Dendritic cell treated with granulocyte-macrophage colony-stimulating factor and Interleukin-4, amounts not matched to agents 40 ng/mL and 50 ng/mL, for 4 days (primary cell): ENCODE measurements around the gene TWIST2.

Source experiments
- H3K27ac Mint-ChIP-seq: one replicate; pipeline ENCODE4 v1.8.0; 2022; ENCODE audit warnings: mild to moderate bottlenecking, mixed read lengths
- H3K27me3 Mint-ChIP-seq: one replicate; pipeline ENCODE4 v1.8.0; 2022; ENCODE audit warnings: mild to moderate bottlenecking, mixed read lengths
- H3K36me3 Mint-ChIP-seq: one replicate; pipeline ENCODE4 v1.8.0; 2022; ENCODE audit warnings: low read depth, mixed read lengths
- H3K4me1 Mint-ChIP-seq: one replicate; pipeline ENCODE4 v1.8.0; 2022; ENCODE audit warnings: low read depth, mixed read lengths
- H3K4me3 Mint-ChIP-seq: one replicate; pipeline ENCODE4 v1.8.0; 2022; ENCODE audit warnings: mild to moderate bottlenecking, moderate library complexity, mixed read lengths
- H3K9me3 Mint-ChIP-seq: one replicate; pipeline ENCODE4 v1.8.0; 2022; ENCODE audit warnings: mixed read lengths
- intact Hi-C: fragments of 100-400 bp; cut with micrococcal nuclease; formaldehyde crosslinking; loops from one replicate; pipeline ENCODE4 v1.15.0; 2022

Gene TWIST2

DNA sequence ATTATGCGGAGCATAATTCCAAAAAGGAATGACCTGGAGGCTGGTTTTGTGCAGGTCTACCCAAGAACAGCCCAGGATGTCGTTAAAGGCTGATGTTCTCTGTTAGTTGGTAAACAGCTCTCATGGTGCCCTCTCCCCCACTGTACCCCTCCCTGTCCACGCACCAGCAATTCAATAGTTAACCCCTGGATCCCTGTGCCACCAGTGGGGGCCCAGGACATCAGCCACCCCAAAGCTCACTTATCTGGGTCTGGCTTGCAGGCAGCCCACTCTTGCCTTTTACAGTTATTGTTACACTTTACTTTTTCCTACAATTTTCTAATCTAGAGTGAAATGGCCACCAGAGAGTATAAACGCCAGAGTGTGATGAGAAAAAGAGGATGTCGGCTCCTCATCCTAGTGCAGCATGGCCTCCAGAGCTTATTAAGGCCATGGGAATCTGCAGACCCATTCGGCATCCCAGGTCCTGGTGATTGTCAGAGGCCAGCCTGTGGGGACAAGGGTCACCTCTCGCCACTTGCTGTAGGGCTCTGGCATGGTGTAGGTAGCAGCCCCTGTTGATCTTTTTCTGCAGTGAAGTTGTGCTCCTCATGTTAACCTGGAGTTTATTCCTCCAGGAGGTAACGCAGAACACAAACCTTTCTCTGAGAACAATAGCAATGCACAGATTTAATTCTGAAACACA, 30.3 kb downstream of the TWIST2 start:
- peaks cover 10% of the 10 kb centered on the region for H3K27me3 Mint-ChIP-seq

DNA sequence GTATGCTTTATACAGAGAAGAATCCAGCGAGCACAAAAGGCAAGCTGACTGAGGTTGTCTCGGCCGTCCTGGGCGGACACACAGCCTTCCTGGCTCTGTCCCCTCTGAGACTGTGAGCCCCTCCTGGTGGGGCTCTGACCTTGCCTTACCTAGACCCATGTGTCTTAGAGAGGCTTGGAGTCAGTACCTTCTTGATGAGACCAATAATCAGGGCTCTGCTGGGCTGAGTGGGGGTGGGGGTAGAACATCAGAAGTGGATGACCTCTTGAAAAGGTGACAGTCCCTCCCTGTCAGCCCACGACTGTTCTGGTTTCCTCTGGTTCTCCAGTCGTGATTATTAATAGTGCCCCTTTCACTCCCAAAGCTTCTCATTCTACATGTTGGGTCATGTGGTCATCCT, 31.2 kb downstream of the TWIST2 start:
- Mint-ChIP-seq H3K27ac (no peak overlapping the region), H3K4me3 (no peak overlapping the region), H3K9me3 (no peaks in the 10 kb centered on the region), H3K27me3 (peaks cover 7% of the 10 kb centered on the region), H3K4me1 (no peaks in the 10 kb centered on the region), H3K36me3 (no peaks in the 10 kb centered on the region)
- intact Hi-C loops, result no loop called here

More for the DNA sequence above, 30.3 kb downstream of the TWIST2 start:
- Mint-ChIP-seq H3K9me3 (no peaks in the 10 kb centered on the region), H3K4me1 (no peaks in the 10 kb centered on the region), H3K27ac (no peak overlapping the region), H3K36me3 (no peaks in the 10 kb centered on the region), H3K4me3 (no peak overlapping the region)
- intact Hi-C loops, result no loop called here

DNA sequence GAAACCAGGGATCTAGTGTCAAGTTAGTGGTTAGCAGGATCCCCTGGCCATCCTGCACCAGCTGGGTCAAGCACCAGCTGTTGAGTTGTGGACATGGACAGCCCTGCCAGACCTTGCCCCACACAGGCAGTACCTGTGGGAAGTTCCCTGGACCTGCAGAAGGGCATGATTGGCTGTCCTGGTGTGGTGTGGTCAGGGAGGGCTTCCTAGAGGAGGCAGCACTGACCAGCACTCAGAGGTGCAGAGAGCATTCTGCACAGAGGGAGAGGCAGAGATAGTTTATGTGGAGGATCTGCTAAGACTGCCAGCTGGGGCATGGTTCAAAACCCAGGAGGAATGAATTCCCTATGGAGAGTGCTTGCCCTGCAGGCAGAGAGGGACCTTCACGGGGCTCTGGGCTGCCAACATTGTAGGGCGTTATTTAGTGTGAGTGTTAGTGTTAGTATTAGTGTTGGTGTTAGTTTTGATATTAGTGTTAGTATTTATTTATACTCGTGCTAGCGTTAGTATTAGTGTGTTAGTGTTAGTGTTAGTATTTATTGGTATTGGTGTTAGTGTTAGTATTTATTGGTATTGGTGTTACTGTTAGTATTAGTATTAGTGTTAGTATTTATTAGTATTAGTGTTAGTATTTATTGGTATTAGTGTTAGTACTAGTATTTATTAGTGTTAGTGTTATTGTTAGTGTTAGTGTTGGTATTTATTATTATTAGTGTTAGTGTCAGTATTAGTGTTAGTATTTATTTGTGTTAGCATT, 31.9 kb downstream of the TWIST2 start:
- peaks cover 4% of the 10 kb centered on the region for H3K27me3 Mint-ChIP-seq
- H3K4me3 Mint-ChIP-seq, result no peak overlapping the region
- no peaks in the 10 kb centered on the region for H3K4me1 Mint-ChIP-seq
- intact Hi-C loops, result no loop called here
- H3K9me3 Mint-ChIP-seq, result no peaks in the 10 kb centered on the region
- H3K36me3 Mint-ChIP-seq, result no peaks in the 10 kb centered on the region
- H3K27ac Mint-ChIP-seq, result no peak overlapping the region

DNA sequence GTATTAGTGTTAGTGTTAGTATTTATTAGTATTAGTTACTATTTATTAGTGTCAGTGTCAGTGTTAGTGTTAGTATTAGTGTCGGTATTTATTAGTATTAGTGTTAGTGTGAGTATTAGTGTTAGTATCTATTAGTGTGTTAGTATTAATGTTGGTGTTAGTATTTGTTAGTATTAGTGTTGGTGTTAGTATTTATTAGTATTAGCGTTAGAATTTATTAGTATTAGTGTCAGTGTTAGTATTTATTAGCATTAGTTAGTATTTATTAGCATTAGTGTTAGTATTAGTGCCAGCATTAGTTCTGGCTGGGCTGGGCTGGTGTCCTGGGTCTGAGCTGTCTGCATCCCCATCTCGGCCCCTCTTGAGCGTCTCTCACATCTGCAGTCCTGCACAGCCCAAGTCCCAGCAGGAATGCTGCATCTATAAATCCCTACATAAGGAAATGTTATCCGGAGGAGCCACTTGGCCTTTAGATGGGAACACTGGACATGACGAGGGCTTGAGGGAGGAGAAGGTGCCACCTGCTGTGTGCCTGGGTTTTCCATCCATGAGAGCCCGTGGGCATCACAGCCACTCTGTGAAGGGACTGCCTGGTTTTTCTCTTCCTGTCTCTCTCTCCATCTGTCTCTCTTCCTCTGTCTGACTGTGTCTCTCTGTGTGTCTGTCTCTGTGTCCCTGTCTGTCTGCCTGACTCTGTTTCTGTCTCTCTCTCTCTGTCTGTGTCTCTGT, 33.6 kb downstream of the TWIST2 start:
- Mint-ChIP-seq H3K9me3 (no peaks in the 10 kb centered on the region), H3K27ac (no peak overlapping the region), H3K4me3 (no peak overlapping the region), H3K36me3 (no peaks in the 10 kb centered on the region), H3K27me3 (peaks cover 7% of the 10 kb centered on the region), H3K4me1 (no peaks in the 10 kb centered on the region)
- intact Hi-C loops, result no loop called here

DNA sequence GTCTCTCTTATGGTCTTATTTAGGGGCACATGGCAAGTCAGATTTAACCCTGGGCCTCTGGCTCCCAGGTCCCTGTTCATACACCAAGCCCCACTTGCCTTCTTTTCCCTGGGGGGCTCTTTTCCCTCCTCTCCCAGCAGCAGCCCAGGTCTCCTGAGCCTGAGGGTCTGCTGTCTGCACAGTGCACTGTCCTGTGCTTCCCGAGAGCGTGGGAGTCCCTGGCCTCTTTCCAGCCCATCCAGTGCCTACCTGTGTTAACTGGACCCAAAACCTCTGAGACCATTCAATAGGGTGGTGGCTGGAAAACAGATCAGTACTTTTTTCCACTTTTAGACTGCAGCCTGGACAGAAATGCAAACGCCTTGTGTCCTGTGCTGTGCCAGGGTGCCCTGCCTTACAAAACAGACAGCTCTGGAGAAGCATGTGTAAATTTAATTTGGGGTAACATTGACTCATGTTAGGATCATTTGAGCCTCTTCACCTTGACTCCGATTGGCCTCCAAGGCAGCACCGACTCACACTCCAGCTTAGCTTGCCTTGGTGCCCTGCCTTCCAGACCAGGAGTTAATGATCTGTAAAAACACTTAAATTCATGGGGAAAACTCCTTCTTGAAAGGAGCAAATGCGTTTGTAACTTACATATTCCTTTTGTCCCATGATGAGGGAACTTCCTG, 34.3 kb downstream of the TWIST2 start:
- Mint-ChIP-seq H3K27ac (no peak overlapping the region), H3K4me3 (no peak overlapping the region)

DNA sequence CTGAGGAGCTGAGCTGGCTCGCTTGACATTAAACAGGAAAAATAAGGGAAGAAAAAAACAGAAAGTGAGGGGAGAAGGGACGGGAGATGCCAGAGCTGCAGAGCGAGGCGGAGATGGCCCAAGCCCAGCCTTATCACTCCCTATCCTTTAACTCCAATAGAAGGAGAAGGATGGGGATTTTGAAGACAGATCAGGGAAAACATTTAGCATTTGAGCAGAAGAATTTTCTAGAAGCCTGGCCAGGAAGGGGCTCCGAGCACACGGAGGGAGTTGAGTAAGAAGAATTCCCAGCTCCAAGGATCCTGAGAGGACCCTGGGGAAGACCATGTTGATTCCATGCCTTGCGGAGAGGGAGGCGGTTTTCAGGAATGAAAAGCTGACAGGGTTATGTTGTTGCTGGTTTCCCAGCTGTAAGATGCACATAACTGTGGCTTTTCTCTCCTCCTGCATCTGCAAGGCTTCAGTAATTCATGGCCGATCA, 35.6 kb downstream of the TWIST2 start:
- no peaks in the 10 kb centered on the region for H3K4me1 Mint-ChIP-seq
- no peak overlapping the region for H3K4me3 Mint-ChIP-seq

More for the DNA sequence above, 34.3 kb downstream of the TWIST2 start:
- Mint-ChIP-seq H3K36me3 (no peaks in the 10 kb centered on the region), H3K9me3 (no peaks in the 10 kb centered on the region), H3K4me1 (no peaks in the 10 kb centered on the region), H3K27me3 (peaks cover 8% of the 10 kb centered on the region)
- intact Hi-C loops, result no loop called here

DNA sequence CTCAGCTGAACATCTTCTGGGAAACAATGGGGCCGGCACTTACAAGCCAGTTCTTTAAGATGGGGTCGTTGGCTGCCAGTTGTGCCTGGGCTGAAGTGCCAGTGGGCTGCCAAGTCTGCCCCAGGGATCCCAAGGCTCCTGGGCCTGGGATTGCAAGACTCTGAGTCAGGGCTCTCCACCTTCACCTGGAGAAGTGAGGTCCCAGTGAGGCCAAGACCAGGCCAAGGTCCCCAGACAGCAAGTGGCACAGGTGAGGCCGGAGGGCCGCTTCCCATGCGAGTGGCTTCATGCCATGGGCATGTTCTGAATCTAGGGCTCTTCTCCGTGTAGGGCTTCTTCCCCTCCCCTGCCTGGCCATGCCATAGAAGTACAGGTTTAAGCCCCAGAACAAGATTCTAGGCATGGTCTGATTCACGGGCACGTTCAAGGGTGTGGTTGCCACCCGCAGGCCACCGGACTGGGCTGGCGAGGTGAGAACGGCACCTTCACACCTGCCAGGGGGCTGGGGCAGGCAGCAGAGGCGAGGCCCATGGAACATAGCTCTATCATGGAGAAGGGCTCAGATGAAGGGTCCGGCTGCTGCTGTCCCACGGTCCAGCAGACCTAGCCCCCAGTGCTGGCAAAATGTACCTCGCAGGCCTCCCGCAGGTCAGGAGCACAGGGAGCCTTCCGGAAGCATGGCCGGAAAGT, 36.4 kb downstream of the TWIST2 start:
- peaks cover 10% of the 10 kb centered on the region for H3K27me3 Mint-ChIP-seq
- H3K4me3 Mint-ChIP-seq, result no peak overlapping the region
- intact Hi-C loops, result no loop called here
- H3K4me1 Mint-ChIP-seq, result no peaks in the 10 kb centered on the region
- H3K36me3 Mint-ChIP-seq, result no peaks in the 10 kb centered on the region
- H3K27ac Mint-ChIP-seq, result no peak overlapping the region
- H3K9me3 Mint-ChIP-seq, result no peaks in the 10 kb centered on the region

More for the DNA sequence above, 35.6 kb downstream of the TWIST2 start:
- intact Hi-C loops, result no loop called here
- Mint-ChIP-seq H3K27ac (no peak overlapping the region), H3K36me3 (no peaks in the 10 kb centered on the region), H3K27me3 (peaks cover 10% of the 10 kb centered on the region), H3K9me3 (no peaks in the 10 kb centered on the region)

DNA sequence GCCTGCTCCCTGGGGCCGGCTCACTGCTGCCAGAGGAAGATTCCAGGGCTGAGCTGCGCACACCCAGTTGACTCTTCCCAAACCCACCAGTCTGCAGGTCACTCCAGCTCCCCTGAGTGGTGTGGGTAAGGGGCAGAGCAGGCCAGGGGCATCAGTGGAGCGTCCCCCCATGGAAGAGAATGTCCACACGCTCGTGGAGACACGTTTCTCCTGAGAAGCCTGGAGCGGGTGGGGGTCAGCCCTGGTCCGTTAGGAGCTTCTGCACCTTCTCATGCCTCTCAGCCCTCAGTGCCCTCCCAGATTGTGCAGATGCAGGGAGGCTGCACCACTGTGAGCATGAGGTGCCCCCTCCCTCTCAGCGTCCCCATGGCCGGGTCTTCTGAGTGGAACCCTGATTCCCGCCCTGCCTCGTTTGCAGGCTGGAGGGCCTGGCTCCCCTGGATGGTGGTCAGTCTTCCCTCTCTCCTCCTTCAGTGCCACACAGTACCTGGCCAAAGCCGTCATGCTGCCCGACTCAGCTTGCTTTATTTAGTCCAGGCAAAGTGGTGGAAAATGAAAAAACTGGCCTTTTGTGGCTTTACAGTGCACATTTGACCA, 37.0 kb downstream of the TWIST2 start:
- Mint-ChIP-seq H3K27ac (no peak overlapping the region), H3K36me3 (no peaks in the 10 kb centered on the region), H3K4me1 (no peaks in the 10 kb centered on the region), H3K4me3 (no peak overlapping the region), H3K27me3 (peaks cover 10% of the 10 kb centered on the region), H3K9me3 (no peaks in the 10 kb centered on the region)
- intact Hi-C loops, result no loop called here

DNA sequence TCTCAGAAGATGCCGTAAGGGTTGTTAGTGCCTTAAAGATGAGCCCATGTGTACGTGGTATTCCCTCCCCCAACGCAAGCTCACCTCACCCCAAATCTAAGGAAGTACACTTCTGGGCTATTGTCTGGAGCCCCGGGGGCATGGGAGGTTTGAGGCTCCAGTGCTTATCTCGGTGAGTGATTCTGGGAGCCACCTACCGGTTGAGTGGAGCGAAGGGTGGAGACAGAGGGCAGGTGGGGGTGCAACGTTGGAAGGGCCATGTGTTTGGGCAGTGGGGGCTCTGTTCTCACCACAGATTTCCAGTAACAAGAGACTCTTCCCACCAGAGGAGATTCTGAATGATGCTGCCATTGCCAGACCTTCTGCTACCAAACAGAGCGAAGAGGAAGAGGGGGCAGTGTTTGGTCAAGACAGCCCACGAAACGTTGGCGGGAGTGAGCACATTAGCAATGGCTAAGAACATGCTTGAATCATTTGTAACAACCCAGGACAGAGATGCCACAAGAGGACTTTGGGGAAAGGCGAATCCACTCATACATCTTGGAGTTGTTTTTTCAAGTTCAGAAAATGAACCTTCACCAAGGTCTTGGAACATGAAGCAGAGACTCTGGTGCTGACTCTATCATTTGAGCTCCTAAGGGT, 38.7 kb downstream of the TWIST2 start:
- intact Hi-C loops, result no loop called here
- Mint-ChIP-seq H3K27ac (no peak overlapping the region), H3K9me3 (no peaks in the 10 kb centered on the region), H3K27me3 (peaks cover 10% of the 10 kb centered on the region), H3K4me1 (no peaks in the 10 kb centered on the region), H3K4me3 (no peak overlapping the region), H3K36me3 (no peaks in the 10 kb centered on the region)

DNA sequence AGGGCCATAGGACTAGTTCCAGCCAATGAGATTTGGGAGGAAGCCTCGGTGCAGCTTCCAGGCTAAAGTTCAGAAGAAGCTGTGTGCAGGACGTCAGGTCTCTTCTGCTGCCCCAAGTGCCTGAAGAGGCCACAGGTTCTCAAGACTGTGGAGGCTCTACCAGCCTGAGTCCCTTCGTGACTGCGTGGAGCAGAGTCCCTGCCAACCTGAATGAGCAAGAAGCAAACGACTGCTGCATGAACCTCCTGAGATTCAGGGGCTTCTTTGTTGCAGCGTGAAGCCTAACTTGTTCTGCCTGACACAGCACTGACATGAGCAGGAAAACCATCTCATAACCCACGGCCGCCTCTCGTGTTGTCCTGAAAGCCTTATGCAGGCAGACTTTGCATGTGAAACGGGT, 39.7 kb downstream of the TWIST2 start:
- Mint-ChIP-seq H3K27me3 (peaks cover 6% of the 10 kb centered on the region), H3K4me3 (no peak overlapping the region), H3K4me1 (no peaks in the 10 kb centered on the region), H3K9me3 (no peaks in the 10 kb centered on the region), H3K36me3 (no peaks in the 10 kb centered on the region), H3K27ac (no peak overlapping the region)
- intact Hi-C loops, result no loop called here

DNA sequence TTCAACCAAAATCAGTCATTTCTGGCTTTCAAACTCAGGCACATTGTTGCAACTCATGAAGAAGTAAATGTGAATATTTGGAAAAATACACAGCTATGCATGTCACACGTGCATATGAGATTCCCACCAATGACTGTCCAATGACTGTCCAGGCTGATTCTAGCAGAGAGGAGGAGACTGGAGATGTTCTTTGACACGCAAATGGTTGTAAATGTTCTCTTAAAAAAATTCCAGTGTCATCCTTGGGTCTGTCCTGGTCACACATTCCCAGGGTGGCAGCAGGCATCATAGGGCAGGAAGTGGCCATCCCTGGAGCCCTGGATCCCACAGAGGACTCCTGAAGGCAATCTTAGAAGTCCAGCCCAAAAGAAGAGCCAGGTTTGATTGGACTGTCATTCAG, 40.9 kb downstream of the TWIST2 start:
- H3K4me1 Mint-ChIP-seq, result no peaks in the 10 kb centered on the region
- peaks cover 7% of the 10 kb centered on the region for H3K27me3 Mint-ChIP-seq
- H3K27ac Mint-ChIP-seq, result no peak overlapping the region
- H3K9me3 Mint-ChIP-seq, result no peaks in the 10 kb centered on the region
- intact Hi-C loops, result no loop called here
- H3K4me3 Mint-ChIP-seq, result no peak overlapping the region
- H3K36me3 Mint-ChIP-seq, result no peaks in the 10 kb centered on the region

DNA sequence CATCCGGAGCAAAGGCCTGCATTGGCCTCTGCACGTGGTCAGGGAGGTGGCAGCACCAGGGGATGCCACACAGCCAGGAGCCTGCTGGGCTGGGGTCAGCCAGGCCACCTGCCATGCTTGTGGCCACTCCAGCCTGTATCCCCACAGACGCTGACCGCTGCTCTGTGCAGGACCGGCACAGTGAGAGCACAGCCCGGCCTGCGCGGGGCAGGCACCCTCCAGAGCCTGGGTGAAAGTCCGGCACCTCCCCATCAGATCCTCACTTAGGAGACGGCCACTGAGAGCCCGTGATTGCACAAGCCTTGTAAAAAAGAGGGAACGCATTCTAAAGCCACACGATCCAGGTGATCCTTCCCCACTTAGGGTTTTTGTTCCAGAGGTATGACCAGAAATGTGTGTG, 42.2 kb downstream of the TWIST2 start:
- no peak overlapping the region for H3K4me3 Mint-ChIP-seq
- H3K27ac Mint-ChIP-seq, result no peak overlapping the region
- peaks cover 10% of the 10 kb centered on the region for H3K27me3 Mint-ChIP-seq
- no peaks in the 10 kb centered on the region for H3K9me3 Mint-ChIP-seq
- H3K4me1 Mint-ChIP-seq, result no peaks in the 10 kb centered on the region
- H3K36me3 Mint-ChIP-seq, result no peaks in the 10 kb centered on the region
- intact Hi-C loops, result no loop called here
